H9 (cell line): ENCODE results near the gene MS4A18. TPM values are rescaled to one million over a fixed set of nuclear protein-coding genes. Genes with fewer than 3 reads are reported as not detected.

Experiments
- DNase-seq: peaks from one replicate; pipeline ENCODE4 v3.0.0-alpha.2; 2017
- H2AFZ ChIP-seq: one replicate; pipeline ENCODE4 v1.6.1; 2013; ENCODE audit warnings: mild to moderate bottlenecking, low read length, control low read depth, moderate library complexity
- H2AK5ac ChIP-seq: 2 replicates; pipeline ENCODE4 v1.6.1; 2013; ENCODE audit warnings: low read length, control low read depth, mixed read lengths; ENCODE audit not compliant: insufficient read length
- H2BK120ac ChIP-seq: one replicate; pipeline ENCODE4 v1.6.1; 2013; ENCODE audit warnings: low read depth, mild to moderate bottlenecking, low read length, control low read depth, inconsistent platforms; ENCODE audit not compliant: poor library complexity, severe bottlenecking
- H2BK12ac ChIP-seq: 2 replicates; pipeline ENCODE4 v1.6.1; 2013; ENCODE audit warnings: low read length, control low read depth, mixed read lengths, low read depth; ENCODE audit not compliant: insufficient read length
- H2BK15ac ChIP-seq: 2 replicates; pipeline ENCODE4 v1.6.1; 2013; ENCODE audit warnings: low read depth, low read length, control low read depth
- H2BK20ac ChIP-seq: one replicate; pipeline ENCODE4 v1.6.1; 2013; ENCODE audit warnings: low read depth, mild to moderate bottlenecking, low read length, control low read depth, inconsistent platforms; ENCODE audit not compliant: poor library complexity, severe bottlenecking
- H2BK5ac ChIP-seq: 2 replicates; pipeline ENCODE4 v1.6.1; 2013; ENCODE audit warnings: low read length, control low read depth, mixed read lengths; ENCODE audit not compliant: insufficient read length
- H3K14ac ChIP-seq: 2 replicates; pipeline ENCODE4 v1.6.1; 2013; ENCODE audit warnings: low read length, control low read depth; ENCODE audit not compliant: insufficient read depth
- H3K18ac ChIP-seq: 2 replicates; pipeline ENCODE4 v1.6.1; 2013; ENCODE audit warnings: low read depth, mild to moderate bottlenecking, mixed read lengths, low read length, control low read depth; ENCODE audit not compliant: insufficient read length
- H3K23ac ChIP-seq: 2 replicates; pipeline ENCODE4 v1.6.1; 2013; ENCODE audit warnings: low read length, control low read depth, mixed read lengths, low read depth; ENCODE audit not compliant: insufficient read length
- H3K23me2 ChIP-seq: 2 replicates; pipeline ENCODE4 v1.6.1; 2013; ENCODE audit warnings: low read depth, mild to moderate bottlenecking, mixed read lengths, low read length, control low read depth; ENCODE audit not compliant: insufficient read length, poor library complexity, severe bottlenecking
- H3K27ac ChIP-seq: 2 replicates; pipeline ENCODE4 v1.5.1; 2013; ENCODE audit warnings: low read length, control low read depth, mixed read lengths, low read depth; ENCODE audit not compliant: insufficient read length
- H3K27me3 ChIP-seq: 2 replicates; pipeline ENCODE4 v1.6.1; 2013; ENCODE audit warnings: low read length, control low read depth, inconsistent platforms; ENCODE audit not compliant: insufficient read depth
- H3K4ac ChIP-seq: 2 replicates; pipeline ENCODE4 v1.6.1; 2013; ENCODE audit warnings: low read depth, mild to moderate bottlenecking, control low read depth, inconsistent platforms, low read length, moderate library complexity
- H3K4me1 ChIP-seq: 2 replicates; pipeline ENCODE4 v1.6.1; 2013; ENCODE audit warnings: low read length, control low read depth, inconsistent platforms; ENCODE audit not compliant: insufficient read depth
- H3K4me2 ChIP-seq: 2 replicates; pipeline ENCODE4 v1.6.1; 2013; ENCODE audit warnings: low read length, control low read depth, mixed read lengths; ENCODE audit not compliant: insufficient read length, insufficient read depth
- H3K56ac ChIP-seq: 2 replicates; pipeline ENCODE4 v1.6.1; 2013; ENCODE audit warnings: low read depth, mild to moderate bottlenecking, mixed read lengths, low read length, control low read depth; ENCODE audit not compliant: insufficient read length
- H3K79me1 ChIP-seq: 2 replicates; pipeline ENCODE4 v1.6.1; 2013; ENCODE audit warnings: low read depth, mild to moderate bottlenecking, moderate library complexity, low read length, control low read depth, inconsistent platforms; ENCODE audit not compliant: insufficient read depth, poor library complexity, severe bottlenecking
- H3K79me2 ChIP-seq: 2 replicates; pipeline ENCODE4 v1.6.1; 2013; ENCODE audit warnings: low read length, control low read depth, inconsistent platforms; ENCODE audit not compliant: insufficient read depth
- H3K9ac ChIP-seq: 2 replicates; pipeline ENCODE4 v1.6.1; 2013; ENCODE audit warnings: low read length, control low read depth, mixed read lengths; ENCODE audit not compliant: insufficient read length; ENCODE audit errors: extremely low read depth
- H3K9me3 ChIP-seq: one replicate; pipeline ENCODE4 v1.6.1; 2013; ENCODE audit warnings: low read depth, low read length, inconsistent platforms; ENCODE audit not compliant: control insufficient read depth
- H3T11ph ChIP-seq: one replicate; pipeline ENCODE4 v1.6.1; 2013; ENCODE audit warnings: mild to moderate bottlenecking, low read length, control low read depth, inconsistent platforms
- H4K20me1 ChIP-seq: one replicate; pipeline ENCODE4 v1.6.1; 2013; ENCODE audit not compliant: control insufficient read depth, insufficient read length, insufficient read depth
- H4K5ac ChIP-seq: 2 replicates; pipeline ENCODE4 v1.6.1; 2013; ENCODE audit warnings: low read depth, mild to moderate bottlenecking, mixed read lengths, low read length, control low read depth; ENCODE audit not compliant: insufficient read length
- H4K8ac ChIP-seq: replicated peaks from 2 replicates; pipeline ENCODE4 v1.6.1; 2013; ENCODE audit warnings: low read length, control low read depth, mixed read lengths, low read depth; ENCODE audit not compliant: insufficient read length
- H4K91ac ChIP-seq: 2 replicates; pipeline ENCODE4 v1.6.1; 2013; ENCODE audit warnings: low read depth, mild to moderate bottlenecking, moderate library complexity, mixed read lengths, low read length, control low read depth; ENCODE audit not compliant: insufficient read length
- H3K27ac Mint-ChIP-seq, 3 experiments: 2 replicates in 2 of 3; 3 replicates in 1 of 3; pipeline ENCODE4 v1.8.0; 2020 to 2021; ENCODE audit warnings: mixed read lengths in 3 of 3, mild to moderate bottlenecking in 1 of 3, moderate library complexity in 1 of 3
- H3K27me3 Mint-ChIP-seq: 2 replicates; pipeline ENCODE4 v1.8.0; 2021; ENCODE audit warnings: low read depth, mild to moderate bottlenecking, moderate library complexity, mixed read lengths
- H3K36me3 Mint-ChIP-seq, 3 experiments: 2 replicates in 2 of 3; 3 replicates in 1 of 3; pipeline ENCODE4 v1.8.0; 2020 to 2021; ENCODE audit warnings: low read depth in 3 of 3, mixed read lengths in 3 of 3; ENCODE audit not compliant: insufficient read depth in 1 of 3
- H3K4me1 Mint-ChIP-seq, 2 experiments: 2 replicates each; pipeline ENCODE4 v1.8.0; 2020; ENCODE audit warnings: mixed read lengths in 2 of 2
- H3K4me3 Mint-ChIP-seq, 2 experiments: 2 replicates in 1 of 2; 3 replicates in 1 of 2; pipeline ENCODE4 v1.8.0; 2020 to 2021; ENCODE audit warnings: mild to moderate bottlenecking in 2 of 2, mixed read lengths in 2 of 2, moderate library complexity in 1 of 2
- H3K9me3 Mint-ChIP-seq, 2 experiments: 2 replicates in 1 of 2; 3 replicates in 1 of 2; pipeline ENCODE4 v1.8.0; 2020; ENCODE audit warnings: mild to moderate bottlenecking in 2 of 2, mixed read lengths in 2 of 2, moderate library complexity in 1 of 2
- WGBS: extraction: QIAGEN DNeasy Blood & Tissue Kit; methylation state at CpG from one replicate; pipeline ENCODE4 v1.1.7; 2013; ENCODE audit warnings: missing lambda C conversion rate, low lambda C conversion rate, mixed read lengths; ENCODE audit not compliant: insufficient read length; ENCODE audit errors: extremely low coverage; 5-methylcytosine and 5-hydroxymethylcytosine counted together
- total RNA-seq: library from RNA; stranded (reverse); gene quantifications from 2 replicates; pipeline ENCODE4 v1.2.1, GENCODE V29; 2021
- TF ChIP-seq, protein P1 (sequence below): fragments of 200-600 bp; sonication (generic); conservative IDR thresholded peaks from 3 replicates; pipeline ENCODE4 v1.8.0; 2021; ENCODE audit warnings: antibody characterized with exemption, mild to moderate bottlenecking

MS4A18 gene
- total RNA-seq, 1 experiment from 2014 or later: not detected

DNA sequence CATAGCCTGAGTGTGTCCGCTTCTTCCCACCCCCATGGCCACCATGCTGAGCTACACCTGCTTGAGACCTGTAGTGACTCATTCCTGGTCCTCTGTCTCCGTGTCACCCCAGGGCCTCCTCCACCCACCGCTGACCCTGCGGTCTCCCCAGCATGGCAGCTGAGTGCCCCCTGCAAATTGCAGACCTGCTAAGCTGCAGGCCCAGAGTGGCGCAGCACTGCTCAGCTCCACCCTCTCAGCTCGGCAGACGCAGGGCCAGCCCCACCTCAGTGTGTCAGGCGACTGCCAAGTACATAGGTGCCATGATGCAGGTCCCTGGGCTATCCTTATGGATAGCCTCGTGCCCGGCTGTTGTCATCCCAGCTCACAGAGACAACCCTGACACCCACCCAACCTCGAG lies 45.3 kb downstream of the MS4A18 start:
- no peak overlapping the region for H3K27ac Mint-ChIP-seq
- WGBS: no CpG with 5 or more reads among the region's 11 CpGs
- Histone ChIP-seq H2BK120ac (no peak overlapping the region), H3K23ac (no peak overlapping the region), H2AK5ac (no peak overlapping the region), H2BK15ac (no peak overlapping the region), H3K23me2 (no peaks in the 10 kb centered on the region), H3T11ph (no peak overlapping the region), H3K79me1 (no peaks in the 10 kb centered on the region), H3K9ac (no peak overlapping the region), H2BK20ac (no peak overlapping the region), H3K4me1 (no peaks in the 10 kb centered on the region), H3K9me3 (no peaks in the 10 kb centered on the region), H3K4ac (no peak overlapping the region), H2BK5ac (no peak overlapping the region), H3K27ac (no peak overlapping the region), H3K27me3 (no peaks in the 10 kb centered on the region), H3K79me2 (no peaks in the 10 kb centered on the region), H3K14ac (no peak overlapping the region), H4K8ac (no peak overlapping the region), H3K56ac (no peak overlapping the region), H2AFZ (no peak overlapping the region), H3K18ac (no peak overlapping the region), H4K20me1 (no peaks in the 10 kb centered on the region), H4K91ac (no peak overlapping the region), H2BK12ac (no peak overlapping the region), H3K4me2 (no peak overlapping the region), H4K5ac (no peak overlapping the region)
- peaks cover 0 to 5% (median 0%) of the 10 kb centered on the region in 3 experiments; a peak in 1 of 7 replicates for H3K36me3 Mint-ChIP-seq
- TF ChIP-seq, protein P1, sequence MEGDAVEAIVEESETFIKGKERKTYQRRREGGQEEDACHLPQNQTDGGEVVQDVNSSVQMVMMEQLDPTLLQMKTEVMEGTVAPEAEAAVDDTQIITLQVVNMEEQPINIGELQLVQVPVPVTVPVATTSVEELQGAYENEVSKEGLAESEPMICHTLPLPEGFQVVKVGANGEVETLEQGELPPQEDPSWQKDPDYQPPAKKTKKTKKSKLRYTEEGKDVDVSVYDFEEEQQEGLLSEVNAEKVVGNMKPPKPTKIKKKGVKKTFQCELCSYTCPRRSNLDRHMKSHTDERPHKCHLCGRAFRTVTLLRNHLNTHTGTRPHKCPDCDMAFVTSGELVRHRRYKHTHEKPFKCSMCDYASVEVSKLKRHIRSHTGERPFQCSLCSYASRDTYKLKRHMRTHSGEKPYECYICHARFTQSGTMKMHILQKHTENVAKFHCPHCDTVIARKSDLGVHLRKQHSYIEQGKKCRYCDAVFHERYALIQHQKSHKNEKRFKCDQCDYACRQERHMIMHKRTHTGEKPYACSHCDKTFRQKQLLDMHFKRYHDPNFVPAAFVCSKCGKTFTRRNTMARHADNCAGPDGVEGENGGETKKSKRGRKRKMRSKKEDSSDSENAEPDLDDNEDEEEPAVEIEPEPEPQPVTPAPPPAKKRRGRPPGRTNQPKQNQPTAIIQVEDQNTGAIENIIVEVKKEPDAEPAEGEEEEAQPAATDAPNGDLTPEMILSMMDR: no peak
- DNase-seq: no peak
- peaks cover 5 to 8% of the 10 kb centered on the region in 2 experiments; a peak in 2 of 4 replicates for H3K4me1 Mint-ChIP-seq
- no peak overlapping the region for H3K4me3 Mint-ChIP-seq
- peaks cover 32% of the 10 kb centered on the region for H3K27me3 Mint-ChIP-seq
- H3K9me3 Mint-ChIP-seq: peaks cover 3% of the 10 kb centered on the region in 2 experiments; a peak in 3 of 5 replicates
